IPS-20b (cell line): ENCODE data around the gene OLAH.

Source experiments
- H3K27ac ChIP-seq: one replicate; pipeline ENCODE4 v1.5.1; 2013; ENCODE audit warnings: low read length
- H3K27me3 ChIP-seq: 2 replicates; pipeline ENCODE4 v1.6.1; 2013; ENCODE audit warnings: mild to moderate bottlenecking, low read length, inconsistent platforms; ENCODE audit not compliant: insufficient read depth
- H3K36me3 ChIP-seq: 2 replicates; pipeline ENCODE4 v1.6.1; 2013; ENCODE audit warnings: low read depth, mild to moderate bottlenecking, inconsistent platforms, low read length, moderate library complexity; ENCODE audit not compliant: insufficient read depth
- H3K4me1 ChIP-seq: 2 replicates; pipeline ENCODE4 v1.6.1; 2013; ENCODE audit warnings: mild to moderate bottlenecking, control low read depth, inconsistent platforms, low read length, moderate library complexity; ENCODE audit not compliant: insufficient read depth
- H3K4me3 ChIP-seq: 2 replicates; pipeline ENCODE4 v1.5.1; 2013; ENCODE audit warnings: mild to moderate bottlenecking, low read length, inconsistent platforms
- H3K9ac ChIP-seq: 2 replicates; pipeline ENCODE4 v1.6.1; 2013; ENCODE audit warnings: low read depth, mild to moderate bottlenecking, inconsistent platforms, low read length, moderate library complexity
- H3K9me3 ChIP-seq: 2 replicates; pipeline ENCODE4 v1.6.1; 2013; ENCODE audit warnings: mild to moderate bottlenecking, low read depth, low read length, inconsistent platforms; ENCODE audit not compliant: insufficient read depth

The OLAH gene

GRCh38 chr10:15106352-15107013, 62.7 kb downstream of the OLAH start:
- no peaks in the 10 kb centered on the region for H3K9me3 ChIP-seq
- peaks cover 63% of the 10 kb centered on the region for H3K36me3 ChIP-seq
- no peak overlapping the region for H3K9ac ChIP-seq
- H3K4me1 ChIP-seq: no peaks in the 10 kb centered on the region
- no peak overlapping the region for H3K4me3 ChIP-seq
- H3K27me3 ChIP-seq: no peaks in the 10 kb centered on the region
- no peak overlapping the region for H3K27ac ChIP-seq

DNA sequence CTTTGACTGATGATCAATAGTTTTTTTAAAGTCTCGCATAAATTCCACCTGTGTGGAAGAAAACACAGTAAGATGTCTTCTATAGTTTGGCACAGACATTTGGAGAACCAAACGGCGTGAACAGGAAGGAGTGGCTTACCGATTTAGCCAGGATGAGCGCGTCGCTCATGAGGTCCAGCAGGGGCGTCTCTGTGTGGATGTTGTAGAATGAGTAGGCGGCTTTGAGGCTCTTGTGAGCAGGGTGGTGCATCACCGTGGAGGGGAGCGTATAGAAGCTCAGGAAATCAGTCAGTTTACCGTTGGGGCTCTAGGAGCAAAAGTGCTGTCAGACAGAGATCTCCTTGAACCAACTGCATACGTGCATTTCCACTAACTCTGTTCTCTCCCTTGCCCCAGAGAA, 68.9 kb downstream of the OLAH start:
- no peaks in the 10 kb centered on the region for H3K4me1 ChIP-seq
- H3K27ac ChIP-seq: no peak overlapping the region
- H3K9me3 ChIP-seq: no peaks in the 10 kb centered on the region
- H3K9ac ChIP-seq: no peak overlapping the region
- no peaks in the 10 kb centered on the region for H3K27me3 ChIP-seq
- no peak overlapping the region for H3K4me3 ChIP-seq
- H3K36me3 ChIP-seq: peaks cover 19% of the 10 kb centered on the region

- no peak overlapping the region for H3K4me3 ChIP-seq
- H3K36me3 ChIP-seq: peaks cover 21% of the 10 kb centered on the region
- no peaks in the 10 kb centered on the region for H3K9me3 ChIP-seq
- H3K27me3 ChIP-seq: no peaks in the 10 kb centered on the region
- H3K27ac ChIP-seq: no peak overlapping the region
- H3K4me1 ChIP-seq: no peaks in the 10 kb centered on the region
- H3K9ac ChIP-seq: no peak overlapping the region
Observed at GRCh38 chr10:15113766-15114165, 70.0 kb downstream of the OLAH start.

- peaks cover 26% of the 10 kb centered on the region for H3K36me3 ChIP-seq
- H3K9me3 ChIP-seq: no peaks in the 10 kb centered on the region
- no peak overlapping the region for H3K9ac ChIP-seq
- H3K27me3 ChIP-seq: no peaks in the 10 kb centered on the region
- H3K4me3 ChIP-seq: no peak overlapping the region
- H3K4me1 ChIP-seq: no peaks in the 10 kb centered on the region
- no peak overlapping the region for H3K27ac ChIP-seq
Observed at GRCh38 chr10:15116225-15116624, 72.5 kb downstream of the OLAH start.

DNA sequence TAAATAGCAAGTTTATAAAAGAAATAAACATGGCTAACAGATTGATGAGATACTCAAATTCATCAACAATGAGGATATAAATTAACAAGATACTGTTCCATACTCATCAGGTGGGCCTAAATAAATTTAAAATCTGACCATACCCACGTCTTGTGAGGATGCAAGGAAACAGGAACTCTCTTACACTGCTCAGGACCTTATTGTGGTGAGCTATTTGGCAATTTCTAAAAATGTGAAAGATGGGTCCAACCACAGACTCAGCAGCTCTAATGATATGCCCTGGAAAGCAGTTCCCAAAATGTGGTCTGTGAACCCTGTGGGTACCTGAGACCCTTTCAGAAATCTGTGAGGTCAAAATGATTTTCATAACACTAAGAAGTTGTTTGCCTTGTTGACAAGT, 74.9 kb downstream of the OLAH start:
- H3K4me1 ChIP-seq: no peaks in the 10 kb centered on the region
- no peak overlapping the region for H3K9ac ChIP-seq
- no peaks in the 10 kb centered on the region for H3K9me3 ChIP-seq
- no peaks in the 10 kb centered on the region for H3K27me3 ChIP-seq
- H3K27ac ChIP-seq: no peak overlapping the region
- peaks cover 20% of the 10 kb centered on the region for H3K36me3 ChIP-seq
- no peak overlapping the region for H3K4me3 ChIP-seq

GRCh38 chr10:15120523-15120922, 76.8 kb downstream of the OLAH start:
- Histone ChIP-seq H3K4me3 (no peak overlapping the region), H3K9me3 (no peaks in the 10 kb centered on the region), H3K9ac (no peak overlapping the region), H3K27me3 (no peaks in the 10 kb centered on the region), H3K4me1 (no peaks in the 10 kb centered on the region), H3K36me3 (peaks cover 28% of the 10 kb centered on the region), H3K27ac (no peak overlapping the region)

- no peak overlapping the region for H3K4me3 ChIP-seq
- H3K27me3 ChIP-seq: no peaks in the 10 kb centered on the region
- H3K36me3 ChIP-seq: peaks cover 32% of the 10 kb centered on the region
- no peak overlapping the region for H3K9ac ChIP-seq
- no peaks in the 10 kb centered on the region for H3K9me3 ChIP-seq
- H3K4me1 ChIP-seq: no peaks in the 10 kb centered on the region
- H3K27ac ChIP-seq: no peak overlapping the region
Observed at GRCh38 chr10:15121707-15122106, 78.0 kb downstream of the OLAH start.

DNA sequence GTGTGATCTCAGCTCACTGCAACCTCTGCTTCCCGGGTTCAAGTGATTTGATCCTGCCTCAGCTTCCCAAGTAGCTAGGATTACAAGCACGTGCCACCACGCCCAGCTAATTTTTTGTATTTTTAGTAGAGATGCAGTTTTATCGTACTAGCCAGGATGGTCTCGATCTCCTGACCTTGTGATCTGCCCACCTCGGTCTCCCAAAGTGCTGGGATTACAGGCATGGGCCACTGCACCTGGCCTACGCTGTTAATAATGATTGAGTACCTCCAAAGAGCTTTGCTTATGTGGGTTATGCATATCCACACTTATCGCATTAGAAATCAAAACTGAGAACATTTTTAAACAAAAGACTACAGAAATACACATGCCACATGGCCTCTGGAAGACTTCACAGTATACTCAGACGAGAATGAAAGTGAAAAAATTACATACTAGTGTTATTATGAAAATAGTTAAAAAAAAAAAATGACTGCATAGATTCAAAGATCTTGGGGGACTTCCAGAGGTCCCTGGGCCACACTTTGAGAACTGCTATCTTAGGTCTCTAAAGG, 78.8 kb downstream of the OLAH start:
- no peak overlapping the region for H3K4me3 ChIP-seq
- no peaks in the 10 kb centered on the region for H3K9me3 ChIP-seq
- H3K9ac ChIP-seq: no peak overlapping the region
- H3K4me1 ChIP-seq: no peaks in the 10 kb centered on the region
- H3K36me3 ChIP-seq: peaks cover 32% of the 10 kb centered on the region
- no peak overlapping the region for H3K27ac ChIP-seq
- H3K27me3 ChIP-seq: no peaks in the 10 kb centered on the region
